Esophagus muscularis mucosa (tissue), 4 donors: ENCODE measurements around the gene TSR1. TPM values are rescaled to one million over a fixed set of nuclear protein-coding genes. Genes with fewer than 3 reads are reported as not detected.

ENCODE experiments used
- DNase-seq: peaks from one replicate; pipeline ENCODE4 v3.0.0-alpha.2; 2017; ENCODE audit errors: extremely low spot score
- H3K27ac ChIP-seq, 4 donors: fragments of 200-600 bp; sonication (generic); replicated peaks in 1 of 4; 1 replicate in 3 of 4; 2 replicates in 1 of 4; pipeline ENCODE4 v1.5.1; 2016 to 2019; ENCODE audit warnings: mild to moderate bottlenecking in 1 of 4
- H3K27me3 ChIP-seq, 4 donors: fragments of 200-600 bp; sonication (generic); one replicate each; pipeline versions ENCODE4 v1.5.1 to v1.6.0; 2016 to 2019
- H3K36me3 ChIP-seq, 4 donors: fragments of 200-600 bp; sonication (generic); one replicate each; pipeline ENCODE4 v1.5.1; 2016 to 2019
- H3K4me1 ChIP-seq, 4 donors: fragments of 200-600 bp; sonication (generic); one replicate each; pipeline ENCODE4 v1.5.1; 2016 to 2019
- H3K4me3 ChIP-seq, 4 donors: fragments of 200-600 bp; sonication (generic); 1 replicate in 2 of 4; 2 replicates in 2 of 4; pipeline ENCODE4 v1.5.1; 2016 to 2019; ENCODE audit warnings: mild to moderate bottlenecking in 4 of 4, moderate library complexity in 1 of 4
- H3K9me3 ChIP-seq, 4 donors: fragments of 200-600 bp; sonication (generic); 1 replicate in 3 of 4; 2 replicates in 1 of 4; pipeline ENCODE4 v1.5.1; 2016 to 2019
- EP300 ChIP-seq: sonication (generic); formaldehyde crosslinking; IDR thresholded peaks from one replicate; pipeline ENCODE4 v1.6.1; 2017; ENCODE audit warnings: antibody characterized with exemption
- POLR2A ChIP-seq: fragments of 450-650 bp; IDR thresholded peaks from one replicate; pipeline ENCODE4 v1.6.1; 2017; ENCODE audit warnings: antibody characterized with exemption, moderate library complexity, mild to moderate bottlenecking, low read depth
- POLR2AphosphoS5 ChIP-seq, 2 donors: sonication (generic); formaldehyde crosslinking; IDR thresholded peaks; one replicate each; pipeline ENCODE4 v1.6.1; 2017; ENCODE audit warnings: antibody characterized with exemption in 2 of 2
- WGBS: methylation state at CpG from one replicate; pipeline ENCODE4 v1.1.5; 2018; 5-methylcytosine and 5-hydroxymethylcytosine counted together
- intact Hi-C: fragments of 100-400 bp; cut with DNase I; formaldehyde crosslinking; loops from one replicate; pipeline ENCODE4 v1.15.1; 2023
- total RNA-seq, 4 donors: library from RNA; depleted of rRNA; stranded (reverse); fragments of >200 nt; gene quantifications; one replicate each; pipeline versions ENCODE4 v1.1.0 to v1.2.1, GENCODE V29; 2016
- TF ChIP-seq, protein P1 (sequence below), 3 experiments: fragments of 200-600 bp in 2 of 3; fragments of 450-650 bp in 1 of 3; sonication (generic) in 2 of 3; IDR thresholded peaks; one replicate each; pipeline ENCODE4 v1.5.1; 2017 to 2019; ENCODE audit warnings: antibody characterized with exemption in 3 of 3, mild to moderate bottlenecking in 2 of 3, moderate library complexity in 1 of 3

The TSR1 gene
- total RNA-seq, 4 donors from 2014 or later = 49.0 to 57.2 (median 55.1) TPM

DNA sequence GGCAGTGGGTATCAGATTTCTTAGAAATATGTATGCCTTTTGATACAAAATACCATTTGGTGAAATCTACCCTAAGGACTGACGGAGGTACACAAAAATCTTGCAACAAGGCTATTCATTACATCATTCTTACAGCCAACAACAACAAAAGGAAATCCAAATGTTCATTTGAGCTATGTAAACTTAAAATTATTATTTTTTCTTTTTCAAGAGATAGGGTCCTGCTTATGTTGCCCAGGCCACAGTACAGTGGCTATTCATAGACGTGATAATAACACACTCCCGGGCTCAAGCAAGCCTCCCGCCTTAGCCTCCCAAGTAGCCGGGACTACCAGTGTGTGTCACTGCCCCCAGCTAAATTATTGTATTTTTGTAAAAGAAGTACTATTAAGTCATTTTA, 23.5 kb downstream of the TSR1 start:
- TF ChIP-seq EP300 = no peak
- TF ChIP-seq POLR2A = no peak
- TF ChIP-seq POLR2AphosphoS5 (IDR thresholded peaks at IDR 0.05) = no peak
- TF ChIP-seq, protein P1, sequence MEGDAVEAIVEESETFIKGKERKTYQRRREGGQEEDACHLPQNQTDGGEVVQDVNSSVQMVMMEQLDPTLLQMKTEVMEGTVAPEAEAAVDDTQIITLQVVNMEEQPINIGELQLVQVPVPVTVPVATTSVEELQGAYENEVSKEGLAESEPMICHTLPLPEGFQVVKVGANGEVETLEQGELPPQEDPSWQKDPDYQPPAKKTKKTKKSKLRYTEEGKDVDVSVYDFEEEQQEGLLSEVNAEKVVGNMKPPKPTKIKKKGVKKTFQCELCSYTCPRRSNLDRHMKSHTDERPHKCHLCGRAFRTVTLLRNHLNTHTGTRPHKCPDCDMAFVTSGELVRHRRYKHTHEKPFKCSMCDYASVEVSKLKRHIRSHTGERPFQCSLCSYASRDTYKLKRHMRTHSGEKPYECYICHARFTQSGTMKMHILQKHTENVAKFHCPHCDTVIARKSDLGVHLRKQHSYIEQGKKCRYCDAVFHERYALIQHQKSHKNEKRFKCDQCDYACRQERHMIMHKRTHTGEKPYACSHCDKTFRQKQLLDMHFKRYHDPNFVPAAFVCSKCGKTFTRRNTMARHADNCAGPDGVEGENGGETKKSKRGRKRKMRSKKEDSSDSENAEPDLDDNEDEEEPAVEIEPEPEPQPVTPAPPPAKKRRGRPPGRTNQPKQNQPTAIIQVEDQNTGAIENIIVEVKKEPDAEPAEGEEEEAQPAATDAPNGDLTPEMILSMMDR (IDR thresholded peaks at IDR 0.05) = no peak
- H3K27ac ChIP-seq = no peak overlapping the region
- H3K4me3 ChIP-seq = no peak overlapping the region
- H3K36me3 ChIP-seq = peaks cover 0 to 2% (median under 1%) of the 10 kb centered on the region in 4 donors
- DNase-seq = no peak
- H3K4me1 ChIP-seq = no peaks in the 10 kb centered on the region
- H3K27me3 ChIP-seq = no peaks in the 10 kb centered on the region
- 91% methylated on average over 5 of the region's 5 CpGs for WGBS
- intact Hi-C loops = no loop called here
- H3K9me3 ChIP-seq = no peaks in the 10 kb centered on the region

DNA sequence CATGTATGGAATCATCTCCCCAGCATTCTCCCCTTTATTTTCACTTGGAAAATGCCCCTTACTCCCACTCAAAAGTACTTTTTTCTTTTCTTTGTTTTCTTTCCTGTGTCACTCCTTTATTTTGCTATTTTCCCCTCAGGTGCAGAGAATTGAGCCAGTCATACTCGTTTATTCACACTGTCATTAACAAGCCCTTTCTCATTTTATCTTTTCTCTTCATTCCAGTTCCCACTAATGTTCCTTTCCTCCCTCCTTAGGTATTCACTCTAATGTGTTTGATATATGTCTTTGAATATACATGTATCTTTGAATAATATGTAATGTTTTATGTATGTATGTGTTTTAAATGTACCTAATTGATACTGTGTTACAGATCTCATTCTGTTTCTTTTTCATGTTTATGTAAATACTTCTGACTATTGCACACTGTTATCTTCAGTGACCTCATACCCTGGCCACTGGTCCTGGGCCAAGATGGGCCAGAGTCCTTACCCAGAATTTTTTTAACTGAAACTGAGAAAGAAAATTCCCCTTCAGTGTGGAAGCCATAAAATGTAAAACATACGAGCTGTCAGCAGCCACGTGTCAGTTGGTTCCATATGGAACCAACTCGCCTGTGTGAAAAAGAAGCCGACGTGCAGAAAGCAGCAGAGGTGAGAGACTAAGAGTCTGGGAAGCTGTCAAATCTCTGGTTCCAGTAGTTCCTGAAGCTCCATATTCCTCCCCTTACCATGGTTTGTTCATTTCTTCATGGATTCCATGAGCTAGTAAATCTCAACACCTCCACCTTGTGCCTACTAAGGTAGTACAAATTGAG, 26.7 kb downstream of the TSR1 start:
- intact Hi-C loops = no loop called here
- H3K4me3 ChIP-seq = no peak overlapping the region
- no peak for TF ChIP-seq POLR2AphosphoS5 (IDR thresholded peaks at IDR 0.05)
- TF ChIP-seq EP300 = no peak
- TF ChIP-seq, protein P1 (IDR thresholded peaks at IDR 0.05) = no peak
- TF ChIP-seq POLR2A = no peak
- DNase-seq = no peak
- peaks cover 0 to 3% (median 0%) of the 10 kb centered on the region in 4 donors for H3K36me3 ChIP-seq
- H3K4me1 ChIP-seq = peaks cover 0 to 4% (median under 1%) of the 10 kb centered on the region in 4 donors
- H3K27me3 ChIP-seq = no peaks in the 10 kb centered on the region
- H3K9me3 ChIP-seq = no peaks in the 10 kb centered on the region
- H3K27ac ChIP-seq = no peak overlapping the region
- 65% methylated on average over 6 of the region's 6 CpGs for WGBS

DNA sequence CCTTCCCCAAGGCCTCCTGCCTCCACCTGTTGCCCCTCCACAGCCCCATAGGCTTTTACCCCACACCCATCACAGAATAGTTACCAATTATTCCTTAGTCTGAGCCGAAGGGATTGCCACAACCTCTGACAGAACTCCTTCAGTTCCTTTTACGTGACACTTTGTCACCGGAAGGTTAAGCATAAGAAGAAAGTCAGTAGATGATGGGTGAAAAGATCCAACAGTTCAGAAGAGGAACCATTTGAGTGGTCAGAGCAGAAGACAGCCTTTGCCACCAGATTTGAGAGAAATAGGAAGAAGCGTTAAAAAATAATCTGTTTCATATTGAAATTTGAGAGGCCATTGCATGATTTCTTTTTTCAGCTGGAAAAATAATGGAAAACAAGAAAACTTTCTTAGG, 31.3 kb downstream of the TSR1 start:
- 91% methylated on average over 4 of the region's 4 CpGs for WGBS
- Histone ChIP-seq H3K9me3 (no peaks in the 10 kb centered on the region), H3K36me3 (peaks cover 0 to 12% (median 6%) of the 10 kb centered on the region in 4 donors), H3K4me3 (no peak overlapping the region), H3K27me3 (no peaks in the 10 kb centered on the region), H3K27ac (no peak overlapping the region), H3K4me1 (peaks cover 10 to 35% (median 31%) of the 10 kb centered on the region in 4 donors)
- no peak for TF ChIP-seq EP300
- no peak for TF ChIP-seq POLR2AphosphoS5 (IDR thresholded peaks at IDR 0.05)
- no peak for TF ChIP-seq POLR2A
- TF ChIP-seq, protein P1 (IDR thresholded peaks at IDR 0.05) = no peak
- DNase-seq = no peak
- intact Hi-C loops = no loop called here

DNA sequence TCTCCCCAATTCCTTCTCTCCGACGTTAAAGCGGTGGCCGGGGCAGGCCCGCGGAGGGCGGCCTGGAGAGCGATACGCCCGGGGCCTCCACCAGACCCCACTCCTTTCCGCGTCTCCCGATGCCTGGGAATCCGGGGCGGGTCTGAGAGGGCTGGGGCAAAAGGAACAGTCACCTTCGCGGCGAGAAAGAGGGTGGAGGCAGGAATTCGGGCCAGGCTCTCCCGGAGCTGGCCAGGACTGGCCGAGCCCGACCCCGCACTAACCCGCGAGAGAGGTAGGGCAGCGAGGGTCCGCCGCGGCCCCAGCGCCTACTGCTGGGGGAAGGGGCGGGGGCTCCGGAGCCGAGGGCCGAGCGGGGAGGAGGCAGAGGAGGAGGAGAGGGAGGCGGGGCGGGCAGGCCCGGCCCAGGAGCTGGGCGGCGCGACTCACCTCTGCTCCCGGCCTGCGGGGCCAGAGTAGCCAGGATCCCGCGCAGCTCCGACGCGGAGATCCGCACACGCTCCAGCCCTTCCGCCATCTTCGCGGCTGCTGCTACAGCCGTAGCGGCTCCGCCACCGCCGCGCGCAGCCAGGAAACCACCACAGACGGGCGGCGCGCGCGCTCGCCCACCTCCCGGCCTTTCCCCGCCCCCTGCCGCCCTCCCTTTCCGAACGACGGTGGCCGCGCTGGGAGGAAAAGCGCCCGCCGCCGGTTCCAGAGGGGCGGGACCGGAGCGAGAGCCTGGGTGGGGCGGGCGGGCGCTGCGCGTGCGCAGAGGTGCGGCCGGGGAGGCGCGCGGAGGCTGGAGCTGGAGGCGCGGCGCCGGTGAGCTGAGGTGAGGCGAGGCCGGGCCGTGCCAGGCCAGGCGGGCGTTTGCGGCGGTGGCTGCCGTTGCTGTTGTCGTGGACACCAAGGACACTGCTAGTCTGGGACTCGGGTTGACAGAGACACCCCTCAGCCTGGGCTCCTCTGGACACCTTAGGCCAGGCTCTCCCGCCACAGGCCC, 32.8 kb downstream of the TSR1 start, which contains the start of the genes SMG6 and SRR:
TSS of gene SMG6 (minus strand) at position 582 of the 985 bp plus-strand sequence. CDS start at position 517, 65 bp downstream.
TSS of gene SRR (plus strand) at position 747 of the 985 bp plus-strand sequence. CDS start 11,611 bp downstream, outside the sequence.
- Histone ChIP-seq H3K36me3 (peaks cover 0 to 26% (median 18%) of the 10 kb centered on the region in 4 donors), H3K27me3 (no peaks in the 10 kb centered on the region), H3K27ac (peak within 1 kb of the TSS; percentile 87 to 96 (median 92)), H3K4me3 (peak within 1 kb of the TSS; percentile 89 to 94 (median 92)), H3K4me1 (peaks cover 10 to 35% (median 31%) of the 10 kb centered on the region in 4 donors), H3K9me3 (no peaks in the 10 kb centered on the region)
- intact Hi-C loops = no loop called here
- WGBS = 0% methylated on average over 13 of the region's 108 CpGs
- DNase-seq = peak; percentile 96
- TF ChIP-seq EP300 = no peak
- TF ChIP-seq, protein P1 (IDR thresholded peaks at IDR 0.05) = peak in 1 of 3 experiments; percentile 24
- TF ChIP-seq POLR2A = no peak
- TF ChIP-seq POLR2AphosphoS5 (IDR thresholded peaks at IDR 0.05) = peak; percentile 68 to 82
